HUES6 (cell line): Measurements from ENCODE around the gene TSPAN19.

Experiments
- H3K27ac ChIP-seq: 2 replicates; pipeline ENCODE4 v1.7.0; 2013; ENCODE audit warnings: low read depth, mild to moderate bottlenecking, low read length, inconsistent platforms
- H3K27me3 ChIP-seq: 2 replicates; pipeline ENCODE4 v1.6.1; 2013; ENCODE audit warnings: low read length; ENCODE audit not compliant: control insufficient read depth, insufficient read depth
- H3K36me3 ChIP-seq: 2 replicates; pipeline ENCODE4 v1.6.1; 2013; ENCODE audit warnings: low read length; ENCODE audit not compliant: control insufficient read depth, insufficient read depth
- H3K4me1 ChIP-seq: 2 replicates; pipeline ENCODE4 v1.6.1; 2013; ENCODE audit warnings: low read length; ENCODE audit not compliant: control insufficient read depth, insufficient read depth
- H3K4me3 ChIP-seq: 2 replicates; pipeline ENCODE4 v1.5.1; 2013; ENCODE audit warnings: low read depth, low read length
- H3K9ac ChIP-seq: one replicate; pipeline ENCODE4 v1.6.1; 2013; ENCODE audit warnings: mild to moderate bottlenecking, low read length
- H3K9me3 ChIP-seq: 2 replicates; pipeline ENCODE4 v1.6.1; 2013; ENCODE audit warnings: low read depth, low read length; ENCODE audit not compliant: control insufficient read depth, insufficient read depth

TSPAN19 gene

GRCh38 chr12:85002778-85003296, 33.2 kb downstream of the TSPAN19 start:
- no peak overlapping the region for H3K9ac ChIP-seq
- H3K36me3 ChIP-seq, result no peaks in the 10 kb centered on the region
- H3K9me3 ChIP-seq, result peaks cover 7% of the 10 kb centered on the region; the same call in 1 of the 2 replicates
- H3K27me3 ChIP-seq, result no peaks in the 10 kb centered on the region
- no peak overlapping the region for H3K27ac ChIP-seq
- H3K4me1 ChIP-seq, result peaks cover 6% of the 10 kb centered on the region; the same call in 1 of the 2 replicates
- no peak overlapping the region for H3K4me3 ChIP-seq

GRCh38 chr12:85000729-85001128, 35.3 kb downstream of the TSPAN19 start:
- no peaks in the 10 kb centered on the region for H3K36me3 ChIP-seq
- no peak overlapping the region for H3K4me3 ChIP-seq
- H3K27ac ChIP-seq, result no peak overlapping the region
- H3K27me3 ChIP-seq, result no peaks in the 10 kb centered on the region
- peaks cover 6% of the 10 kb centered on the region; the same call in 1 of the 2 replicates for H3K9me3 ChIP-seq
- H3K9ac ChIP-seq, result no peak overlapping the region
- H3K4me1 ChIP-seq, result peaks cover 9% of the 10 kb centered on the region; the same call in 1 of the 2 replicates

GRCh38 chr12:84998341-84998740, 37.7 kb downstream of the TSPAN19 start:
- H3K4me3 ChIP-seq, result no peak overlapping the region
- peaks cover 9% of the 10 kb centered on the region; the same call in 1 of the 2 replicates for H3K4me1 ChIP-seq
- H3K36me3 ChIP-seq, result no peaks in the 10 kb centered on the region
- no peaks in the 10 kb centered on the region for H3K27me3 ChIP-seq
- H3K27ac ChIP-seq, result no peak overlapping the region
- H3K9ac ChIP-seq, result no peak overlapping the region
- H3K9me3 ChIP-seq, result no peaks in the 10 kb centered on the region

- Histone ChIP-seq H3K9me3 (no peaks in the 10 kb centered on the region), H3K4me1 (peaks cover 9% of the 10 kb centered on the region; the same call in 1 of the 2 replicates), H3K27ac (no peak overlapping the region), H3K4me3 (no peak overlapping the region), H3K36me3 (no peaks in the 10 kb centered on the region), H3K27me3 (no peaks in the 10 kb centered on the region), H3K9ac (no peak overlapping the region)
Observed at GRCh38 chr12:84996759-84997158, 39.3 kb downstream of the TSPAN19 start.

GRCh38 chr12:84995641-84996040, 40.4 kb downstream of the TSPAN19 start:
- Histone ChIP-seq H3K36me3 (no peaks in the 10 kb centered on the region), H3K4me1 (peaks cover 9% of the 10 kb centered on the region; the same call in 1 of the 2 replicates), H3K27me3 (no peaks in the 10 kb centered on the region), H3K4me3 (no peak overlapping the region), H3K9ac (no peak overlapping the region), H3K27ac (no peak overlapping the region), H3K9me3 (no peaks in the 10 kb centered on the region)

- Histone ChIP-seq H3K4me1 (peaks cover 9% of the 10 kb centered on the region; the same call in 1 of the 2 replicates), H3K9me3 (no peaks in the 10 kb centered on the region), H3K27me3 (no peaks in the 10 kb centered on the region)
Observed at GRCh38 chr12:84994426-84994825, 41.7 kb downstream of the TSPAN19 start.

GRCh38 chr12:84986586-84986985, 49.5 kb downstream of the TSPAN19 start:
- no peak overlapping the region for H3K9ac ChIP-seq
- no peak overlapping the region for H3K4me3 ChIP-seq
- H3K36me3 ChIP-seq, result no peaks in the 10 kb centered on the region
- H3K27me3 ChIP-seq, result no peaks in the 10 kb centered on the region
- H3K27ac ChIP-seq, result no peak overlapping the region
- H3K4me1 ChIP-seq, result peaks cover 9% of the 10 kb centered on the region
- H3K9me3 ChIP-seq, result no peaks in the 10 kb centered on the region

More at GRCh38 chr12:84994426-84994825, 41.7 kb downstream of the TSPAN19 start:
- Histone ChIP-seq H3K27ac (no peak overlapping the region), H3K36me3 (no peaks in the 10 kb centered on the region), H3K9ac (no peak overlapping the region), H3K4me3 (no peak overlapping the region)

- Histone ChIP-seq H3K36me3 (no peaks in the 10 kb centered on the region), H3K27ac (no peak overlapping the region), H3K27me3 (no peaks in the 10 kb centered on the region), H3K9me3 (no peaks in the 10 kb centered on the region), H3K9ac (no peak overlapping the region), H3K4me1 (peaks cover 9% of the 10 kb centered on the region), H3K4me3 (no peak overlapping the region)
Observed at GRCh38 chr12:84986117-84986516, 50.0 kb downstream of the TSPAN19 start.

- H3K9me3 ChIP-seq, result no peaks in the 10 kb centered on the region
- H3K4me3 ChIP-seq, result no peak overlapping the region
- H3K27ac ChIP-seq, result no peak overlapping the region
- no peak overlapping the region for H3K9ac ChIP-seq
- H3K36me3 ChIP-seq, result no peaks in the 10 kb centered on the region
- H3K4me1 ChIP-seq, result peaks cover 9% of the 10 kb centered on the region
- H3K27me3 ChIP-seq, result no peaks in the 10 kb centered on the region
Observed at GRCh38 chr12:84983289-84983688, 52.8 kb downstream of the TSPAN19 start.

GRCh38 chr12:84982888-84983287, 53.2 kb downstream of the TSPAN19 start:
- no peaks in the 10 kb centered on the region for H3K9me3 ChIP-seq
- no peak overlapping the region for H3K9ac ChIP-seq
- peaks cover 9% of the 10 kb centered on the region for H3K4me1 ChIP-seq
- no peak overlapping the region for H3K4me3 ChIP-seq
- H3K27me3 ChIP-seq, result no peaks in the 10 kb centered on the region
- H3K36me3 ChIP-seq, result no peaks in the 10 kb centered on the region
- no peak overlapping the region for H3K27ac ChIP-seq

GRCh38 chr12:84978921-84979320, 57.2 kb downstream of the TSPAN19 start:
- H3K36me3 ChIP-seq, result no peaks in the 10 kb centered on the region
- no peaks in the 10 kb centered on the region for H3K9me3 ChIP-seq
- H3K27ac ChIP-seq, result no peak overlapping the region
- H3K4me3 ChIP-seq, result no peak overlapping the region
- H3K27me3 ChIP-seq, result no peaks in the 10 kb centered on the region
- H3K4me1 ChIP-seq, result peaks cover 14% of the 10 kb centered on the region
- H3K9ac ChIP-seq, result no peak overlapping the region
